GM19351 (cell line): ENCODE measurements around the gene CNTN1.

Experiments
- ATAC-seq: cut with Tn5 transposase; IDR thresholded peaks from one replicate; pipeline ENCODE4 v1.9.1; 2021; ENCODE audit warnings: mild to moderate bottlenecking, moderate library complexity; ENCODE audit not compliant: unreplicated experiment

Gene CNTN1

GRCh38 chr12:41092115-41092514 is 399.9 kb downstream of the CNTN1 start:
- ATAC-seq, result no peak

GRCh38 chr12:41096797-41097196 is 404.6 kb downstream of the CNTN1 start:
- no peak for ATAC-seq

DNA sequence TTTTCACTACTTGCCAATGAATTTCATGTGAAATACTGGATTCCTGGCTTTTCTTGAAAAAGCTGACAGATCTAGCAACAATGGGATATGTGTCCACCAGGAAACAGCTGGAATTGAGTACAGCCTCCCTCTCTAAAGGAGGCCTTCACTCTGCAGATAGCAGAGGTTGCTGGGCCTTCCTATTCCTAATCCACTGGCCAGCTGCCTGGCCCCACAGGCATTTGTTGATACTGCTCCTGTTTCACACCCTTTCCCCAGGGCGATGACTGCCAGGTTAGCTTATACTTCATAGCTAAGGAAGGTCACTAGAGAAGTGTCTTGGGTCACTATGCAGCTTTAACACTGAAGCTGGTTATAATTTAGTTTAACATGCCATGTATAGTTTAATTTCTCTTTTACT is 408.3 kb downstream of the CNTN1 start:
- no peak for ATAC-seq

GRCh38 chr12:41101806-41102205 is 409.6 kb downstream of the CNTN1 start:
- no peak for ATAC-seq

DNA sequence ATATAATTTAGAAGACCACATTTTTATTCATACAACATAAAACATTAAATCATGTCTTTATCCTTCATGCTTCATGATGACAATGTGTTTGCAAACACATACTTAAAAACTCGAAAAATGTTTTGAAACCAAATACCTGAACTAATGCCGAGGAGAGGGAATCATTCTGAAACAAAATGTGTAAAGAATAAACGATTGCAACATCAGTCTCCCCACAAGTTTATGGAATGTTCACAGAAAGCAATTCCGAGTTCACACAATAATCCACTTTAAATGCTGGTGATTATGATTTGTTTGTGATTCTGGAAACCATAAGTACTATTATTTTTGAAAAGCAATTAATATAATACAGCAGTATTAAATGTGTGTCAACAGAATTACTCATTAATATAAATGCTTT is 411.4 kb downstream of the CNTN1 start:
- ATAC-seq, result no peak

- ATAC-seq, result no peak
Observed at GRCh38 chr12:41106315-41106714, 414.1 kb downstream of the CNTN1 start.

DNA sequence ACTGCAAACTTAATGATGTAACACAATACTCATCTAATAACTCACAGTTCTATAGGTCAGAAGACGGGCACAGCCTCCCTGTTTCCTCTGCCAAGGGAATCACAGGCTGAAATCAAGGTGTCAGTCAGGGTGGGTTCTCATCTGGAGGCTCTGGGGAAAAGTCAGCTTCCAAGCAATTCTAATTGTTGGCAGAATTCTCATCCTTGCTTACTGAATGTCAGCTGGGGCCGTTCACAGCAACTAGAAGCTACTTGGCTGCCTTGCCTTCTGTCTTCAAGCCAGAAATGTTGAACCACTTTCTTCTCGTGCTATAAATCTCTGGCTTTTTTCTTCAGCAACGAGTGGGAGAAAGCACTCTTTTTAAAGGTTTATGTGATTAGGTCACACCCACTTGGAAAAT is 415.8 kb downstream of the CNTN1 start:
- ATAC-seq, result no peak

DNA sequence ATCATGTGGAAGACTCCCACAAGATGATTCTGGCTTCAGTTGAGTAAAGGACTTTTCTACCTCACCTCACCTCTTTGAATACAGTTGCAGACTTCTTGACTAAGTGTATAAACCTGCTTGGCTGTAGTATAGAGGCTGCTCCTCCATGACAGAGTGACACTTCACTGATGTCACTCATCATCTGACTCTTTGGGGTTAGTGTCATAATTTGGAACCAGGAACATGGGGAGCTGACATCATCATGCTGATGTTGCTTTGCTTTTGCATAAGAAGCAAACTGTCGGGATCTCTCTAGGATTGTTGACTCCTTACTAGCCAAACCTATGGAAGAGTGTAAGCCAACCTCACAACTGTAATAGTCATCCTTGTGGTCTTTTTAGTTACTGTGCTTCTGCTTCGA is 420.7 kb downstream of the CNTN1 start:
- no peak for ATAC-seq

DNA sequence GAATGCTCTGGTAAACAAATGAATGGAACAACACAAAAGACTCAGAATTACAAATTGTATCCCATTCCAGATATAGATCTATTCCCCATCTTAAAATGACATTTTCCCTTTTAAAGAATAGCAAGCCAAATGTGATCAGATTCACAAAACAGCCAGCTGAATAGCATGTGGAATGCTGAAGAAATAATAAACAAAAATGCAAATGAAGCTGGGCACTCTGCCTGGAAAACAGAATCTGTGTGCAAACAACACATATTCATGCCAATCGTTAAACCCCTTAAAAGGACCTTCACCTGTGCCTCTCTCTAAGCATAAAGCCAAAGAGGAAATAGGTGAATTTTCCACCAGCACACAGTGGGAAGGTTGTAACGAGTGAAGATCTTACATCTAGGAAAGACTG is 428.0 kb downstream of the CNTN1 start:
- no peak for ATAC-seq

DNA sequence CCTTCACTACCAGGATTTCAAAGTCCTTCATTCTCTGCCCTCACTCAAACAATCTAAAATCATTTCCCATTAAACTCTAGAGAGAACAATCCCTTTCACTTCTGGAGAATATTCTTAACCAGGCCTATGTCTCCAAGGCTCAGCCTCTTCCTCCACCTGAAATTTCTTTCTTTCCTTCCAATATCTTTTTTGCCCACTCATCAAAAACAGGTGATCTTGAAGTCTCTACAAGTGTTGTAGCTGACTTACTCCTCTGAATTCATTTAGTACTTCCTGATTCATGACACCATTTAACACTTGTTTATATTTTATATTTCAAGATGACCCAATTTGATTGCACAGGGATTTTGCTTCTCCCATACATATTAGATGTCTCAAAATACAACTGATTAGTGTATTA is 429.1 kb downstream of the CNTN1 start:
- no peak for ATAC-seq
